ENCODE measurements around the gene ETNK2. TPM values are rescaled to one million over a fixed set of nuclear protein-coding genes. Genes with fewer than 3 reads are reported as not detected.

The ETNK2 gene
- total and polyA plus RNA-seq, 2 of the 8 experiments (the other 6 are each of a cell fraction or from before 2014, with no cell fraction given), result 20.1 to 26.7 TPM

DNA sequence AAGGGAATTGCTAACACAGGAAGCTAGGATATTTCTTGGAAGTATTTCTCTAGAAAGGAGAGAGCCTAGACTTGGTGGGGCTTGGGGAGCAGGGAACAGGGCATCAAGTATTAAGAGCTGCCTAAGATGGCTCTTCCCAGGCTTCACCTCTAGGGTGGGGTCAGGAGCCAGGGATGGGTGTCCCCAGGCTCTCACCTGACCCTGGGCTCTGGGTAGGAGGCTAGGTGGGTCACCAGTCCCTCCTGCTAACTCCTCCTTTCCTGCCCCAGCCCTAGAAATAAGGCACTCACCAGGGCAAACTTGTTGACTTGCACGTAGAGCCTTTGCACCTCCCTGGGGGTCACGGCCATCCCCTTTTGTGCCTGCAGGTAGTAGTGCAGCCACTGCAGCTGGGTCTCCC, 15.0 kb downstream of the ETNK2 start:
- Histone ChIP-seq H3K27me3 (replicated peaks in 1 of 4; ENCODE audit: control insufficient read depth in 3 of 4, extremely low read depth in 1 of 4, insufficient read depth in 3 of 4, low read length in 3 of 4) (no peaks in the 10 kb centered on the region; a peak in 1 of 7 replicates), H3K79me1 (ENCODE audit: low read depth, low read length) (no peaks in the 10 kb centered on the region; the same call in 1 of the 2 replicates), H3K27ac (ENCODE audit: low read depth, low read length) (no peak overlapping the region), H4K8ac (ENCODE audit: extremely low read depth, insufficient read depth, low read length) (no peak overlapping the region), H2BK12ac (ENCODE audit: low read depth, low read length) (no peak overlapping the region), H2BK5ac (ENCODE audit: low read depth, low read length) (no peak overlapping the region), H3K36me3 (ENCODE audit: control insufficient read depth in 2 of 4, insufficient read depth in 4 of 4, low read length in 3 of 4) (no peaks in the 10 kb centered on the region; a peak in 1 of 8 replicates), H3K4me3 (ENCODE audit: extremely low read depth in 1 of 4, insufficient read depth in 2 of 4, low read depth in 3 of 4, low read length in 4 of 4) (no peak overlapping the region), H2BK120ac (replicated peaks; ENCODE audit: low read depth, low read length) (no peak overlapping the region), H3K14ac (ENCODE audit: insufficient read length) (no peak overlapping the region), H2BK15ac (ENCODE audit: low read length) (no peak overlapping the region), H3K79me2 (ENCODE audit: control insufficient read depth in 1 of 2, insufficient read depth in 2 of 2, low read length in 2 of 2) (no peaks in the 10 kb centered on the region), H3K4ac (replicated peaks; ENCODE audit: insufficient read length, low read depth, low read length) (no peak overlapping the region), H3K18ac (ENCODE audit: extremely low read depth, low read length) (no peak overlapping the region), H3K56ac (replicated peaks; ENCODE audit: insufficient read length, low read depth, low read length) (no peak overlapping the region), H3K23me2 (ENCODE audit: low read depth, low read length) (no peaks in the 10 kb centered on the region; the same call in 1 of the 2 replicates), H2AFZ (ENCODE audit: low read length) (no peak overlapping the region), H4K91ac (replicated peaks; ENCODE audit: insufficient read length, low read length) (no peak overlapping the region), H4K5ac (ENCODE audit: insufficient read length, low read depth, low read length) (no peak overlapping the region), H3K9me3 (ENCODE audit: insufficient read depth in 2 of 2, low read depth in 1 of 2, low read length in 1 of 2) (no peaks in the 10 kb centered on the region), H3K4me2 (ENCODE audit: insufficient read depth in 1 of 2, low read depth in 2 of 2, low read length in 2 of 2) (no peak overlapping the region), H2BK20ac (ENCODE audit: low read length) (no peak overlapping the region), H2AK5ac (ENCODE audit: low read depth, low read length) (no peak overlapping the region), H4K20me1 (replicated peaks in 1 of 2; ENCODE audit: control insufficient read depth in 1 of 2, insufficient read depth in 2 of 2, low read length in 2 of 2) (peaks cover 0 to 2% of the 10 kb centered on the region in 2 experiments), H3K23ac (ENCODE audit: insufficient read length) (no peak overlapping the region), H3K4me1 (replicated peaks in 1 of 4; ENCODE audit: control insufficient read depth in 3 of 4, insufficient read depth in 4 of 4, low read length in 3 of 4) (peaks cover 0 to 2% (median under 1%) of the 10 kb centered on the region in 4 experiments; a peak in 2 of 7 replicates), H3K9ac (replicated peaks in 1 of 4; ENCODE audit: extremely low read depth in 1 of 4, low read depth in 3 of 4, low read length in 3 of 4) (no peak overlapping the region)
- FAIRE-seq (no peak), DNase-seq (ENCODE audit: low read depth in 1 of 2, low spot score in 2 of 2) (no peak)
- WGBS, 2 experiments (ENCODE audit: extremely low coverage in 1 of 2, insufficient coverage in 1 of 2, insufficient read length in 1 of 2, insufficient replicate concordance in 2 of 2, low coverage in 1 of 2, low lambda C conversion rate in 2 of 2, missing lambda C conversion rate in 1 of 2), result 68% methylated on average over 2 of the region's 2 CpGs; no CpG with 5 or more reads in 1 of the 2 experiments
- TF ChIP-seq POLR2A (IDR thresholded peaks at IDR 0.05; ENCODE audit: control extremely low read depth in 1 of 2, low read depth in 2 of 2, low read length in 2 of 2) (peak; percentile 35 to 37; a peak in 1 of 3 replicates), RAD21 (IDR thresholded peaks at IDR 0.05 in 1 of 2, conservative IDR thresholded peaks at IDR 0.05 in 1 of 2; ENCODE audit: low read depth in 2 of 2, low read length in 2 of 2) (peak; percentile 7 to 40; a peak in 3 of 4 replicates), HDAC6 (IDR thresholded peaks at IDR 0.05; ENCODE audit: low read depth, low read length) (no peak), POLR2AphosphoS5 (IDR thresholded peaks at IDR 0.05; ENCODE audit: low read depth, low read length) (0 out of 2 replicates have a peak, but pooled peaks have one; percentile 22)
- ChIA-PET POLR2A (ENCODE audit: partially characterized antibody) (interaction anchor here (0.6 to 5.4 kb wide), 13 partner anchors 8 to 275 kb away, joined by 3 to 35 read pairs (median 4); partner anchors contain the start of genes ETNK2 and PLEKHA6), CTCF (ENCODE audit: partially characterized antibody) (interaction anchor here (0.6 to 9.8 kb wide), 15 partner anchors 8 to 278 kb away, joined by 3 to 99 read pairs (median 3); partner anchors contain the start of genes ETNK2, GOLT1A and SNRPE)
